ENCODE data around the gene ERFE. TPM values are rescaled to one million over a fixed set of nuclear protein-coding genes. Genes with fewer than 3 reads are reported as not detected.
A peak's percentile ranks its signal among the peaks of the same experiment; 100 is the strongest.

Gene ERFE
- total RNA-seq, 2 donors from 2014 or later = 1.3 to 1.5 TPM

- no peaks in the 10 kb centered on the region for H3K27me3 ChIP-seq (replicated peaks; ENCODE audit: insufficient read depth)
- DNase-seq (ENCODE audit: low spot score) (no peak), ATAC-seq (ENCODE audit: insufficient number of reproducible peaks, low FRiP score, low read depth) (no peak)
- no peaks in the 10 kb centered on the region for H3K9me3 ChIP-seq
- TF ChIP-seq, protein P1, sequence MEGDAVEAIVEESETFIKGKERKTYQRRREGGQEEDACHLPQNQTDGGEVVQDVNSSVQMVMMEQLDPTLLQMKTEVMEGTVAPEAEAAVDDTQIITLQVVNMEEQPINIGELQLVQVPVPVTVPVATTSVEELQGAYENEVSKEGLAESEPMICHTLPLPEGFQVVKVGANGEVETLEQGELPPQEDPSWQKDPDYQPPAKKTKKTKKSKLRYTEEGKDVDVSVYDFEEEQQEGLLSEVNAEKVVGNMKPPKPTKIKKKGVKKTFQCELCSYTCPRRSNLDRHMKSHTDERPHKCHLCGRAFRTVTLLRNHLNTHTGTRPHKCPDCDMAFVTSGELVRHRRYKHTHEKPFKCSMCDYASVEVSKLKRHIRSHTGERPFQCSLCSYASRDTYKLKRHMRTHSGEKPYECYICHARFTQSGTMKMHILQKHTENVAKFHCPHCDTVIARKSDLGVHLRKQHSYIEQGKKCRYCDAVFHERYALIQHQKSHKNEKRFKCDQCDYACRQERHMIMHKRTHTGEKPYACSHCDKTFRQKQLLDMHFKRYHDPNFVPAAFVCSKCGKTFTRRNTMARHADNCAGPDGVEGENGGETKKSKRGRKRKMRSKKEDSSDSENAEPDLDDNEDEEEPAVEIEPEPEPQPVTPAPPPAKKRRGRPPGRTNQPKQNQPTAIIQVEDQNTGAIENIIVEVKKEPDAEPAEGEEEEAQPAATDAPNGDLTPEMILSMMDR (IDR thresholded peaks at IDR 0.05) = no peak
- H3K36me3 ChIP-seq = no peaks in the 10 kb centered on the region
- no peak overlapping the region for H3K4me3 ChIP-seq
- H3K4me1 ChIP-seq (ENCODE audit: control insufficient read depth in 1 of 2, low read depth in 2 of 2) = peaks cover 0 to 23% of the 10 kb centered on the region in 2 donors
- H3K27ac ChIP-seq = peak overlapping the region; percentile 39 to 57
Measured at GRCh38 chr2:238155761-238156694, 2.7 kb upstream of the ERFE start.

- no peak overlapping the region for H3K4me3 ChIP-seq
- peaks cover 0 to 23% of the 10 kb centered on the region in 2 donors for H3K4me1 ChIP-seq (ENCODE audit: control insufficient read depth in 1 of 2, low read depth in 2 of 2)
- ATAC-seq (ENCODE audit: insufficient number of reproducible peaks, low FRiP score, low read depth) = no peak
- no peak overlapping the region for H3K27ac ChIP-seq
- no peak for DNase-seq (ENCODE audit: low spot score)
- no peaks in the 10 kb centered on the region for H3K36me3 ChIP-seq
- no peaks in the 10 kb centered on the region for H3K27me3 ChIP-seq (replicated peaks; ENCODE audit: insufficient read depth)
- no peaks in the 10 kb centered on the region for H3K9me3 ChIP-seq
- TF ChIP-seq, protein P1 (IDR thresholded peaks at IDR 0.05) = no peak
Measured at GRCh38 chr2:238157506-238158017, 1.2 kb upstream of the ERFE start.

DNA sequence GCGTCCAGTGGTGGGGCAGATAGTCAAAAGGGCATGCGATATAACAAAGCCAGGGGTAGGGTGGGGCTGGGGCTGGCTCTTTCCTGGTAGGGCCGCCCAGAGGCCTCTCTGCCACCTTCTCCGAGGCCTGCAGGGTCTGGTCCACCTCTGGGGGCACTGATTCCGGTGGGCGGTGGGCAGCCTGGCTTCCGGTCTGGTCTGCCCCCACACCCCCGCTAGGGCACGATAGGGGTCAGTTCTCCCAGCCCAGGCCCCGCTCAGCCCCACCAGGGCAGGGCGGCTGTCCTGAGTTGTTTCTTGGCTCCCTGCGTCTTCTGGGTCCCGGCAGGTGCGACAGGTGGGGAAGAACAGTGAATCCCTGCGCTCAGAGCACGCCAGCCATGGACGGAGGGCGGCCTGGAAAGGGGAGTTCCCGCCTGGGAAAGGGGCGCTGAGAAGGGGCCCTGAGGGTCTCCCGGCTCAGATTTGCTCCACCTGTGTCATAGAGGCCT, 707 bp upstream of the ERFE start:
- Histone ChIP-seq H3K9me3 (no peaks in the 10 kb centered on the region), H3K27me3 (replicated peaks; ENCODE audit: insufficient read depth) (no peaks in the 10 kb centered on the region), H3K4me1 (ENCODE audit: control insufficient read depth in 1 of 2, low read depth in 2 of 2) (peaks cover 0 to 27% of the 10 kb centered on the region in 2 donors), H3K36me3 (no peaks in the 10 kb centered on the region), H3K27ac (no peak overlapping the region), H3K4me3 (peak overlapping the region; percentile 39)
- TF ChIP-seq, protein P1 (IDR thresholded peaks at IDR 0.05) = no peak
- DNase-seq (ENCODE audit: low spot score) = no peak
- ATAC-seq (ENCODE audit: insufficient number of reproducible peaks, low FRiP score, low read depth) = no peak

DNA sequence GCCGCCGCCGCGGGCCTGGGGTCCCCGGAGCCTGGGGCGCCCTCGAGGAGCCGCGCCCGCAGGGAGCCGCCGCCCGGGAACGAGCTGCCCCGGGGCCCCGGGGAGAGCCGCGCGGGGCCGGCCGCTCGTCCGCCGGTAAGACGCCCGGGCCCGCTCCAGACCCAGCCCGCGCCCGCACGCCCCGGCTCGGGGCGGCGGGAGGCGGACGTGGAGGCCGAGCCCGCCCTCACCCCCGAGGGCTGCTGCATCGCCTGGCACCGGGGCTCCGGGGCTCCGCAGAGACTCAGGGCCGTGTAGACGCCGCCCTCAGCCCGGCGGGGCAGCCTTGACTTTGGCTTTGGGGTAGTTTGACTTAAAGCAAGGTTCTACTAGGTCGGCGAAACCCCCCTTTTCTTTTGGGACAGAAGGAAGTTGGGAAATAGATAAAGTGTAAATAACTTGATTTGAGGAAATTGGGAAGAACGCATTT, 335 bp downstream of the ERFE start:
- DNase-seq (ENCODE audit: low spot score) (no peak), ATAC-seq (ENCODE audit: insufficient number of reproducible peaks, low FRiP score, low read depth) (no peak)
- H3K36me3 ChIP-seq = no peaks in the 10 kb centered on the region
- H3K27ac ChIP-seq = no peak overlapping the region
- no peaks in the 10 kb centered on the region for H3K27me3 ChIP-seq (replicated peaks; ENCODE audit: insufficient read depth)
- peaks cover 0 to 38% of the 10 kb centered on the region in 2 donors for H3K4me1 ChIP-seq (ENCODE audit: control insufficient read depth in 1 of 2, low read depth in 2 of 2)
- H3K4me3 ChIP-seq = peak overlapping the region; percentile 64
- TF ChIP-seq, protein P1 (IDR thresholded peaks at IDR 0.05) = no peak
- no peaks in the 10 kb centered on the region for H3K9me3 ChIP-seq

DNA sequence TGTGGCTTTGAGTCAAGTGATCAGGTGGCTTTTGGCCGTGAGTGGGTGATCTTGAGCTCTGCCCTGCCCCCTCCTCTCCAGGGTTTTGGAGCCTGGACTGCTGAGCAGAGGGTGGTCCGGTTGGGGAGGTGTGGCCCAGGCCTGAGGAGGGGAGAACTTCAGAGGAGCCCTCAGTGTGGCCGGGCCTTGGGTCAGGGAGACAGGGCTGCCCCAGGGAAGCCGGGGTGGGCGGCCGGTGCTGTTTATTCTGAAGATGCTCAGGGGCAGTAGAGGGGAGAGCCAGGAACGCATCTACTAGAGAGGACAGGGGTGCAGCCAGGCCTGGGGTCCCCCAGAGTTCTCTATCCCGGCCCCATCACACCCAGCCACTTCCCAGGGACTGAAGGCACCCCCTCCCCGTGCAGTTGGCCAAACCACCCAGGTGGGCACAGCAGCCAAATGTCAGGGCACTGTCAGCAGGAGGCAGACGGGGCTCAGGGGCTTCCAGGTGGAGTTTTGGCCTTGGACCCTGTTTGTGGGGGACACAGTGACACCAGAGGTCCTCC, 963 bp downstream of the ERFE start:
- no peak for DNase-seq (ENCODE audit: low spot score)
- no peak overlapping the region for H3K27ac ChIP-seq
- TF ChIP-seq, protein P1 (IDR thresholded peaks at IDR 0.05) = no peak
- H3K4me1 ChIP-seq (ENCODE audit: control insufficient read depth in 1 of 2, low read depth in 2 of 2) = peaks cover 0 to 38% of the 10 kb centered on the region in 2 donors
- H3K36me3 ChIP-seq = no peaks in the 10 kb centered on the region
- no peaks in the 10 kb centered on the region for H3K27me3 ChIP-seq (replicated peaks; ENCODE audit: insufficient read depth)
- peak overlapping the region; percentile 64 for H3K4me3 ChIP-seq
- no peaks in the 10 kb centered on the region for H3K9me3 ChIP-seq
- no peak for ATAC-seq (ENCODE audit: insufficient number of reproducible peaks, low FRiP score, low read depth)
